A549 (cell line): ENCODE results near the gene LY86. TPM values are rescaled to one million over a fixed set of nuclear protein-coding genes. Genes with fewer than 3 reads are reported as not detected.

ENCODE experiments used
- ATAC-seq, 2 experiments: fragments of 200-7000 bp in 1 of 2; fragments of >200 bp in 1 of 2; cut with Nextera tagmentation in 1 of 2; cut with Tn5 transposase in 1 of 2; 3 replicates each; pipeline versions ENCODE4 v1.8.0 to v1.9.1; 2018 to 2020; ENCODE audit warnings: mild to moderate bottlenecking in 1 of 2, moderate library complexity in 1 of 2
- CTCF ChIA-PET: fragments of 300-600 bp; sonication (Branson Sonifier 250); formaldehyde crosslinking; extraction: SDS; loops from one replicate; lab custom pipeline; 2021; ENCODE audit warnings: antibody characterized with exemption, inconsistent platforms; lab: Yijun Ruan, JAX
- POLR2A ChIA-PET: fragments of 350-600 bp; formaldehyde crosslinking; extraction: SDS; loops from one replicate; lab custom pipeline; 2021; ENCODE audit warnings: antibody characterized with exemption, inconsistent platforms; lab: Yijun Ruan, JAX
- DNase-seq, 2 experiments: peaks; one replicate each; pipeline versions ENCODE4 v3.0.0 to v3.0.0-alpha.2; 2011 to 2016; ENCODE audit warnings: low read depth in 1 of 2, low spot score in 1 of 2
- FAIRE-seq: peaks from 2 replicates; lab custom pipeline; 2011; peaks lifted over from hg19 to GRCh38; lab: Jason Lieb, UNC
- H3K27ac ChIP-seq, 2 experiments: fragments of >200 bp; sonication (Bioruptor Twin); formaldehyde crosslinking; 3 replicates each; pipeline ENCODE4 v1.5.1; 2016 to 2017
- H3K4me1 ChIP-seq: fragments of >200 bp; sonication (Bioruptor Twin); formaldehyde crosslinking; 3 replicates; pipeline ENCODE4 v1.6.1; 2016
- H3K4me2 ChIP-seq: fragments of >200 bp; sonication (Bioruptor Twin); formaldehyde crosslinking; 3 replicates; pipeline ENCODE4 v1.6.1; 2016
- H3K4me3 ChIP-seq: fragments of >200 bp; sonication (Bioruptor Twin); formaldehyde crosslinking; 3 replicates; pipeline ENCODE4 v1.5.1; 2016
- H3K9me3 ChIP-seq: fragments of >200 bp; sonication (Bioruptor Twin); formaldehyde crosslinking; 3 replicates; pipeline ENCODE4 v1.6.1; 2016
- BHLHE40 ChIP-seq: IDR thresholded peaks from 2 replicates; pipeline ENCODE4 v1.6.1; 2012; ENCODE audit warnings: low read depth, low read length, inconsistent platforms
- CBX2 ChIP-seq: fragments of 200-600 bp; sonication (generic); IDR thresholded peaks from 2 replicates; pipeline ENCODE4 v1.6.1; 2016; ENCODE audit warnings: low read depth, mild to moderate bottlenecking, borderline replicate concordance
- CEBPB ChIP-seq, 2 experiments: fragments of >200 bp in 1 of 2; sonication (Bioruptor Twin) in 1 of 2; formaldehyde crosslinking in 1 of 2; IDR thresholded peaks; 2 replicates each; pipeline ENCODE4 v1.6.1; 2012 to 2016
- CHD2 ChIP-seq: fragments of 150-350 bp; IDR thresholded peaks from 2 replicates; pipeline ENCODE4 v1.6.1; 2014; ENCODE audit warnings: low read length; ENCODE audit not compliant: partially characterized antibody
- EHF ChIP-seq: fragments of 250-450 bp; sonication (Bioruptor Pico); IDR thresholded peaks from 2 replicates; pipeline ENCODE4 v1.5.0; 2020; ENCODE audit warnings: mild to moderate bottlenecking
- FOSL2 ChIP-seq, 2 experiments: fragments of 450-650 bp in 1 of 2; fragments of >200 bp in 1 of 2; sonication (Bioruptor Twin) in 1 of 2; formaldehyde crosslinking; IDR thresholded peaks; 2 replicates each; pipeline versions ENCODE4 v1.5.0 to v1.6.1; 2016 to 2020; ENCODE audit warnings: mild to moderate bottlenecking in 1 of 2, moderate library complexity in 1 of 2
- FOXS1 ChIP-seq: fragments of 250-450 bp; sonication (Bioruptor Pico); IDR thresholded peaks from 2 replicates; pipeline ENCODE4 v1.5.0; 2020; ENCODE audit warnings: mild to moderate bottlenecking, moderate library complexity
- HDAC2 ChIP-seq: fragments of 200-600 bp; sonication (generic); IDR thresholded peaks from 2 replicates; pipeline ENCODE4 v1.6.1; 2016
- HEYL ChIP-seq: fragments of 250-450 bp; sonication (Bioruptor Pico); IDR thresholded peaks from 2 replicates; pipeline ENCODE4 v1.8.0; 2021; ENCODE audit warnings: mild to moderate bottlenecking, moderate library complexity
- HOXA7 ChIP-seq: fragments of 250-450 bp; sonication (Bioruptor Pico); IDR thresholded peaks from 2 replicates; pipeline ENCODE4 v1.5.0; 2020; ENCODE audit warnings: mild to moderate bottlenecking, moderate library complexity
- JUN ChIP-seq, 2 experiments: fragments of >200 bp; sonication (Bioruptor Twin); formaldehyde crosslinking; IDR thresholded peaks; 2 replicates in 1 of 2; 3 replicates in 1 of 2; pipeline ENCODE4 v1.6.1; 2016 to 2017
- KDM5A ChIP-seq: fragments of 200-600 bp; sonication (generic); IDR thresholded peaks from 2 replicates; pipeline ENCODE4 v1.6.1; 2016; ENCODE audit warnings: antibody characterized with exemption, mild to moderate bottlenecking
- MAZ ChIP-seq: fragments of 150-350 bp; IDR thresholded peaks from 2 replicates; pipeline ENCODE4 v1.6.1; 2014; ENCODE audit warnings: antibody characterized with exemption, low read depth, low read length, borderline replicate concordance
- MYC ChIP-seq: IDR thresholded peaks from 2 replicates; pipeline ENCODE4 v1.6.1; 2012; ENCODE audit warnings: mild to moderate bottlenecking, inconsistent platforms, low read length, improper control_type of control experiment, borderline replicate concordance
- RARB ChIP-seq: fragments of 250-450 bp; sonication (Bioruptor Pico); IDR thresholded peaks from 2 replicates; pipeline ENCODE4 v1.8.0; 2021; ENCODE audit warnings: mild to moderate bottlenecking, moderate library complexity
- RFX5 ChIP-seq: fragments of 450-650 bp; IDR thresholded peaks from 2 replicates; pipeline ENCODE4 v1.7.1; 2014; ENCODE audit warnings: antibody characterized with exemption, mild to moderate bottlenecking, moderate library complexity
- SMC3 ChIP-seq: fragments of >200 bp; sonication (Bioruptor Twin); formaldehyde crosslinking; IDR thresholded peaks from 3 replicates; pipeline ENCODE4 v1.6.1; 2018; ENCODE audit warnings: inconsistent platforms
- SREBF2 ChIP-seq: fragments of 450-650 bp; IDR thresholded peaks from 2 replicates; pipeline ENCODE4 v1.6.1; 2014; ENCODE audit warnings: mild to moderate bottlenecking, moderate library complexity
- TFCP2L1 ChIP-seq: fragments of 250-450 bp; sonication (Bioruptor Pico); IDR thresholded peaks from 2 replicates; pipeline ENCODE4 v1.5.0; 2021; ENCODE audit warnings: mild to moderate bottlenecking
- ZNF302 ChIP-seq: fragments of 250-450 bp; sonication (Bioruptor Pico); IDR thresholded peaks from 2 replicates; pipeline ENCODE4 v1.9.0; 2021; ENCODE audit warnings: inconsistent platforms, mild to moderate bottlenecking, moderate library complexity
- ZSCAN20 ChIP-seq: fragments of 250-450 bp; sonication (Bioruptor Pico); IDR thresholded peaks from 2 replicates; pipeline ENCODE4 v1.8.0; 2022; ENCODE audit warnings: mild to moderate bottlenecking, moderate library complexity
- WGBS: methylation state at CpG from one replicate; pipeline ENCODE4 v1.1.6; 2017; ENCODE audit errors: missing lambda C conversion rate; 5-methylcytosine and 5-hydroxymethylcytosine counted together
- polyA plus RNA-seq, 4 experiments: library from polyadenylated mRNA; depleted of rRNA in 3 of 4; stranded (reverse); fragments of >200 nt; fragmentation: RNase III in 1 of 4; extraction: RNeasy Plus Mini Kit Qiagen cat#74134 plus additional on column Dnase treatment in 1 of 4; gene quantifications; 2 replicates in 3 of 4; 3 replicates in 1 of 4; pipeline ENCODE4 v1.2.3, GENCODE V29; 2011 to 2017
- TF ChIP-seq, protein P1 (sequence below): fragments of 150-350 bp; IDR thresholded peaks from 2 replicates; pipeline ENCODE4 v1.6.1; 2014; ENCODE audit warnings: low read depth, mild to moderate bottlenecking, low read length
- TF ChIP-seq, protein P2 (sequence below): fragments of 450-650 bp; IDR thresholded peaks from 2 replicates; pipeline ENCODE4 v1.6.1; 2014; ENCODE audit warnings: antibody characterized with exemption
- TF ChIP-seq, protein P3 (sequence below): fragments of >200 bp; sonication (Bioruptor Twin); formaldehyde crosslinking; IDR thresholded peaks from 3 replicates; pipeline ENCODE4 v1.5.1; 2016
- TF ChIP-seq, protein P4 (sequence below): fragments of >200 bp; sonication (Bioruptor Twin); formaldehyde crosslinking; IDR thresholded peaks from 3 replicates; pipeline ENCODE4 v1.6.1; 2016
- TF ChIP-seq, protein P5 (sequence below): fragments of 250-450 bp; sonication (Bioruptor Pico); IDR thresholded peaks from 2 replicates; pipeline ENCODE4 v1.5.0; 2020; ENCODE audit warnings: low read depth, mild to moderate bottlenecking, moderate library complexity

The LY86 gene
- polyA plus RNA-seq, 2 of the 4 experiments (the other 2 are of a cell fraction), result not detected

DNA sequence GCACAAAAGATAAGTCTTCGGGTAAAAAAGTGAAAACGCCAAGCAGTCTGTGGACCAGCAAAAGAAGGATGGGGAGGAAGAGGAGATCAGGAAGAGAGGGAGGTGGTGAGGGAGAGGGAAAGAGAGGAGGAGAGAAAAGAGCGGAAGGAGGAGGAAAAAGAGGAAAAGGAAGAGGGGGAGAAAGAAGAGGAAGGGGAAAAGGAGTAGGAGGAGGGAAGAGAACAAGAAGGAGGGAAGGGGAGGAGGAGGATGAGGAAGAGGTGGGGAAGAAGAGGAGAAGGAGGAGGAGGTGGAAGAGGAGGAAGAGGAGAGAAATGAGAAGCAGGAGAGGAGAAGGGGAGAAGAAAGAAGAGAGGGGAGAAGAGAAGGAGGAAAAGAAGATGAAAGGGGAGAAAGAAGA, 6.5 kb downstream of the LY86 start:
- TF ChIP-seq HEYL (CRISPR knock-in tag), result no peak
- no peak for TF ChIP-seq ZNF302 (CRISPR knock-in tag)
- no peak for TF ChIP-seq JUN (IDR thresholded peaks at IDR 0.05)
- TF ChIP-seq, protein P1, sequence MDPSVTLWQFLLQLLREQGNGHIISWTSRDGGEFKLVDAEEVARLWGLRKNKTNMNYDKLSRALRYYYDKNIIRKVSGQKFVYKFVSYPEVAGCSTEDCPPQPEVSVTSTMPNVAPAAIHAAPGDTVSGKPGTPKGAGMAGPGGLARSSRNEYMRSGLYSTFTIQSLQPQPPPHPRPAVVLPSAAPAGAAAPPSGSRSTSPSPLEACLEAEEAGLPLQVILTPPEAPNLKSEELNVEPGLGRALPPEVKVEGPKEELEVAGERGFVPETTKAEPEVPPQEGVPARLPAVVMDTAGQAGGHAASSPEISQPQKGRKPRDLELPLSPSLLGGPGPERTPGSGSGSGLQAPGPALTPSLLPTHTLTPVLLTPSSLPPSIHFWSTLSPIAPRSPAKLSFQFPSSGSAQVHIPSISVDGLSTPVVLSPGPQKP, result no peak
- no peak for TF ChIP-seq MAZ
- TF ChIP-seq FOXS1, result no peak
- no peak for TF ChIP-seq RFX5
- TF ChIP-seq SMC3, result no peak
- TF ChIP-seq, protein P2, sequence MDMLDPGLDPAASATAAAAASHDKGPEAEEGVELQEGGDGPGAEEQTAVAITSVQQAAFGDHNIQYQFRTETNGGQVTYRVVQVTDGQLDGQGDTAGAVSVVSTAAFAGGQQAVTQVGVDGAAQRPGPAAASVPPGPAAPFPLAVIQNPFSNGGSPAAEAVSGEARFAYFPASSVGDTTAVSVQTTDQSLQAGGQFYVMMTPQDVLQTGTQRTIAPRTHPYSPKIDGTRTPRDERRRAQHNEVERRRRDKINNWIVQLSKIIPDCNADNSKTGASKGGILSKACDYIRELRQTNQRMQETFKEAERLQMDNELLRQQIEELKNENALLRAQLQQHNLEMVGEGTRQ, result no peak
- no peak for TF ChIP-seq HOXA7
- no peak for TF ChIP-seq TFCP2L1 (CRISPR knock-in tag)
- TF ChIP-seq BHLHE40, result no peak
- no peak for TF ChIP-seq RARB (CRISPR knock-in tag)
- no peak for TF ChIP-seq CEBPB (IDR thresholded peaks at IDR 0.05)
- no peak for TF ChIP-seq CHD2
- Histone ChIP-seq H3K4me2 (no peak overlapping the region), H3K9me3 (no peaks in the 10 kb centered on the region), H3K27ac (no peak overlapping the region), H3K4me1 (no peaks in the 10 kb centered on the region), H3K4me3 (no peak overlapping the region)
- WGBS, result 35% methylated on average over 3 of the region's 3 CpGs
- DNase-seq, result no peak
- ChIA-PET POLR2A (no interaction called here), CTCF (no interaction called here)
- FAIRE-seq, result no peak
- ATAC-seq, result no peak

DNA sequence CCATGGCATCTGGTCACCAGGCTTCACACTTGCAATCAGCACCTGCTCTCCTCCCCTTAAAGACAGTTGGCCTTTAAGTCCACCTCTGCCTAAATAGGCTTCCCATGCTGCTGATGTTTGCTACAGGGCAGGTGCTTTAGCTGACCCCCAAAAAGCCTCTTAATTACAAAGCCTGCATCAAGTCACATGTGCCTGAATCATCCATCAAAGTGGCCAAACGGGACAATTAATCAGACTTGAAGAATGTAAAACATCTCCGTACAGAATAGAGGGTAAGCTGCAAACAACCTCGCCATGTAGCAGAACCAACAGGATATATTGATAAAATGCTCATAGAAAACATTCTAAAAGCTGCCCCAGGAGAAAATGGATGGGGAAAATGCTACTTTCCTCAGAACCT, 7.4 kb downstream of the LY86 start:
- ChIA-PET POLR2A (no interaction called here), CTCF (no interaction called here)
- Histone ChIP-seq H3K27ac (no peak overlapping the region), H3K4me2 (no peak overlapping the region), H3K9me3 (no peaks in the 10 kb centered on the region), H3K4me1 (no peaks in the 10 kb centered on the region), H3K4me3 (no peak overlapping the region)
- FAIRE-seq (no peak), ATAC-seq (no peak), DNase-seq (no peak)
- WGBS, result 43% methylated on average over 3 of the region's 3 CpGs
- TF ChIP-seq HDAC2, result no peak
- no peak for TF ChIP-seq SREBF2
- TF ChIP-seq, protein P3, sequence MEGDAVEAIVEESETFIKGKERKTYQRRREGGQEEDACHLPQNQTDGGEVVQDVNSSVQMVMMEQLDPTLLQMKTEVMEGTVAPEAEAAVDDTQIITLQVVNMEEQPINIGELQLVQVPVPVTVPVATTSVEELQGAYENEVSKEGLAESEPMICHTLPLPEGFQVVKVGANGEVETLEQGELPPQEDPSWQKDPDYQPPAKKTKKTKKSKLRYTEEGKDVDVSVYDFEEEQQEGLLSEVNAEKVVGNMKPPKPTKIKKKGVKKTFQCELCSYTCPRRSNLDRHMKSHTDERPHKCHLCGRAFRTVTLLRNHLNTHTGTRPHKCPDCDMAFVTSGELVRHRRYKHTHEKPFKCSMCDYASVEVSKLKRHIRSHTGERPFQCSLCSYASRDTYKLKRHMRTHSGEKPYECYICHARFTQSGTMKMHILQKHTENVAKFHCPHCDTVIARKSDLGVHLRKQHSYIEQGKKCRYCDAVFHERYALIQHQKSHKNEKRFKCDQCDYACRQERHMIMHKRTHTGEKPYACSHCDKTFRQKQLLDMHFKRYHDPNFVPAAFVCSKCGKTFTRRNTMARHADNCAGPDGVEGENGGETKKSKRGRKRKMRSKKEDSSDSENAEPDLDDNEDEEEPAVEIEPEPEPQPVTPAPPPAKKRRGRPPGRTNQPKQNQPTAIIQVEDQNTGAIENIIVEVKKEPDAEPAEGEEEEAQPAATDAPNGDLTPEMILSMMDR, result no peak
- TF ChIP-seq, protein P4, sequence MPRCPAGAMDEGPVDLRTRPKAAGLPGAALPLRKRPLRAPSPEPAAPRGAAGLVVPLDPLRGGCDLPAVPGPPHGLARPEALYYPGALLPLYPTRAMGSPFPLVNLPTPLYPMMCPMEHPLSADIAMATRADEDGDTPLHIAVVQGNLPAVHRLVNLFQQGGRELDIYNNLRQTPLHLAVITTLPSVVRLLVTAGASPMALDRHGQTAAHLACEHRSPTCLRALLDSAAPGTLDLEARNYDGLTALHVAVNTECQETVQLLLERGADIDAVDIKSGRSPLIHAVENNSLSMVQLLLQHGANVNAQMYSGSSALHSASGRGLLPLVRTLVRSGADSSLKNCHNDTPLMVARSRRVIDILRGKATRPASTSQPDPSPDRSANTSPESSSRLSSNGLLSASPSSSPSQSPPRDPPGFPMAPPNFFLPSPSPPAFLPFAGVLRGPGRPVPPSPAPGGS, result no peak
- TF ChIP-seq CEBPB (IDR thresholded peaks at IDR 0.05), result no peak
- TF ChIP-seq, protein P5, sequence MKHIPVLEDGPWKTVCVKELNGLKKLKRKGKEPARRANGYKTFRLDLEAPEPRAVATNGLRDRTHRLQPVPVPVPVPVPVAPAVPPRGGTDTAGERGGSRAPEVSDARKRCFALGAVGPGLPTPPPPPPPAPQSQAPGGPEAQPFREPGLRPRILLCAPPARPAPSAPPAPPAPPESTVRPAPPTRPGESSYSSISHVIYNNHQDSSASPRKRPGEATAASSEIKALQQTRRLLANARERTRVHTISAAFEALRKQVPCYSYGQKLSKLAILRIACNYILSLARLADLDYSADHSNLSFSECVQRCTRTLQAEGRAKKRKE (CRISPR knock-in tag), result no peak
- no peak for TF ChIP-seq FOSL2 (IDR thresholded peaks at IDR 0.05)
- TF ChIP-seq FOSL2 (CRISPR knock-in tag; IDR thresholded peaks at IDR 0.05), result no peak
- no peak for TF ChIP-seq RARB (CRISPR knock-in tag)
- TF ChIP-seq EHF (CRISPR knock-in tag), result no peak
- no peak for TF ChIP-seq ZNF302 (CRISPR knock-in tag)
- no peak for TF ChIP-seq ZSCAN20 (CRISPR knock-in tag)
- TF ChIP-seq MYC, result no peak
- TF ChIP-seq CBX2, result no peak
- TF ChIP-seq KDM5A, result no peak
